AG04449 (cell line): ENCODE data around the gene BCL11A.

Experiments used
- CTCF ChIA-PET: fragments of 350-600 bp; formaldehyde crosslinking; extraction: SDS; loops from one replicate; lab custom pipeline; 2021; ENCODE audit warnings: antibody characterized with exemption; lab: Yijun Ruan, JAX
- POLR2A ChIA-PET: fragments of 400-600, 350-600 bp; formaldehyde crosslinking; extraction: SDS; loops from one replicate; lab custom pipeline; 2020; ENCODE audit warnings: antibody characterized with exemption, inconsistent platforms; lab: Yijun Ruan, JAX
- DNase-seq: peaks from one replicate; pipeline ENCODE4 v3.0.0-alpha.2; 2010; ENCODE audit warnings: low read depth, low spot score
- H3K4me3 ChIP-seq: 2 replicates; pipeline ENCODE4 v1.5.1; 2011; ENCODE audit warnings: low read depth, mild to moderate bottlenecking, control low read depth, low read length
- CTCF ChIP-seq: IDR thresholded peaks from one replicate; pipeline ENCODE4 v1.5.1; 2011; ENCODE audit warnings: mild to moderate bottlenecking, moderate library complexity, low read length, control low read depth, inconsistent platforms; ENCODE audit not compliant: insufficient read depth; ENCODE audit errors: missing control alignments

BCL11A gene

GRCh38 chr2:60547841-60548240, 5.6 kb downstream of the BCL11A start:
- no peak for TF ChIP-seq CTCF
- POLR2A ChIA-PET: no interaction called here
- DNase-seq: no peak
- H3K4me3 ChIP-seq: no peak overlapping the region
- CTCF ChIA-PET: interaction anchor here (0.7 to 1.6 kb wide), 4 partner anchors 34 to 71 kb away, joined by 4 read pairs; no protein-coding TSS in a partner anchor

- no peak overlapping the region for H3K4me3 ChIP-seq
- DNase-seq: no peak
- CTCF ChIA-PET: interaction anchor here (0.7 to 1.6 kb wide), 5 partner anchors 11 to 1626 kb away, joined by 3 to 4 read pairs (median 3); no protein-coding TSS in a partner anchor
- TF ChIP-seq CTCF: no peak
- POLR2A ChIA-PET: interaction anchor here (0.6 to 0.7 kb wide), 2 partner anchors 27 to 827 kb away, joined by 3 to 4 read pairs; no protein-coding TSS in a partner anchor
Measured at GRCh38 chr2:60546756-60547420, 6.6 kb downstream of the BCL11A start.

- POLR2A ChIA-PET: interaction anchor here (0.6 kb wide), 2 partner anchors 30 to 1756 kb away, joined by 3 read pairs; no protein-coding TSS in a partner anchor
- no peak overlapping the region for H3K4me3 ChIP-seq
- no peak for DNase-seq
- no peak for TF ChIP-seq CTCF
- CTCF ChIA-PET: interaction anchor here (0.7 to 1.6 kb wide), 4 partner anchors 15 to 147 kb away, joined by 3 to 5 read pairs (median 3); no protein-coding TSS in a partner anchor
Measured at GRCh38 chr2:60544954-60545560, 8.4 kb downstream of the BCL11A start.

GRCh38 chr2:60544062-60544461, 9.4 kb downstream of the BCL11A start:
- DNase-seq: no peak
- ChIA-PET POLR2A (no interaction called here), CTCF (interaction anchor here (0.6 to 6.3 kb wide), 3 partner anchors 15 to 146 kb away, joined by 3 to 26 read pairs (median 3); no protein-coding TSS in a partner anchor)
- H3K4me3 ChIP-seq: no peak overlapping the region; the same call in 1 of the 2 replicates
- no peak for TF ChIP-seq CTCF

GRCh38 chr2:60541056-60541651, 12.3 kb downstream of the BCL11A start:
- POLR2A ChIA-PET: no interaction called here
- no peak for DNase-seq
- CTCF ChIA-PET: interaction anchor here (1.0 to 6.3 kb wide), 2 partner anchors 12 to 20 kb away, joined by 3 to 26 read pairs; no protein-coding TSS in a partner anchor

More at GRCh38 chr2:60541056-60541651, 12.3 kb downstream of the BCL11A start:
- no peak overlapping the region for H3K4me3 ChIP-seq
- no peak for TF ChIP-seq CTCF
